BLaER1 (cell line): ENCODE results near the gene CASQ1.
A peak's percentile ranks its signal among the peaks of the same experiment; 100 is the strongest.

ENCODE experiments used
- H3K27ac ChIP-seq: shearing (Covaris generic); formaldehyde crosslinking; 2 replicates; pipeline ENCODE4 v1.8.1; 2022
- H3K27me3 ChIP-seq: shearing (Covaris generic); formaldehyde crosslinking; 2 replicates; pipeline ENCODE4 v1.8.1; 2022
- H3K36me3 ChIP-seq: shearing (Covaris generic); formaldehyde crosslinking; 2 replicates; pipeline ENCODE4 v1.8.1; 2022
- H3K4me1 ChIP-seq: shearing (Covaris generic); formaldehyde crosslinking; 2 replicates; pipeline ENCODE4 v1.8.1; 2022
- H3K4me2 ChIP-seq: shearing (Covaris generic); formaldehyde crosslinking; 2 replicates; pipeline ENCODE4 v1.8.1; 2022
- H3K4me3 ChIP-seq: shearing (Covaris generic); formaldehyde crosslinking; 2 replicates; pipeline ENCODE4 v1.8.1; 2022
- H3K9ac ChIP-seq: shearing (Covaris generic); formaldehyde crosslinking; 2 replicates; pipeline ENCODE4 v1.8.1; 2022
- H3K9me3 ChIP-seq: shearing (Covaris generic); formaldehyde crosslinking; 2 replicates; pipeline ENCODE4 v1.8.1; 2022
- H4K20me1 ChIP-seq: shearing (Covaris generic); formaldehyde crosslinking; 2 replicates; pipeline ENCODE4 v1.8.1; 2022
- Cebpa-rat ChIP-seq: shearing (Covaris generic); IDR thresholded peaks from 2 replicates; pipeline ENCODE4 v1.8.1; 2022

CASQ1 gene

GRCh38 chr1:160208557-160209320, 18.4 kb downstream of the CASQ1 start:
- Histone ChIP-seq H4K20me1 (peaks cover 58% of the 10 kb centered on the region; the same call in 1 of the 2 replicates), H3K9ac (no peak overlapping the region), H3K27ac (no peak overlapping the region), H3K9me3 (no peaks in the 10 kb centered on the region), H3K4me2 (no peak overlapping the region), H3K4me3 (no peak overlapping the region), H3K4me1 (peaks cover 61% of the 10 kb centered on the region), H3K27me3 (no peaks in the 10 kb centered on the region), H3K36me3 (peaks cover 64% of the 10 kb centered on the region)
- TF ChIP-seq Cebpa-rat = no peak

- Histone ChIP-seq H3K9ac (peak overlapping the region; percentile 28; the same call in 1 of the 2 replicates), H3K27me3 (no peaks in the 10 kb centered on the region), H3K4me1 (peaks cover 54% of the 10 kb centered on the region), H3K36me3 (peaks cover 71% of the 10 kb centered on the region), H3K4me2 (peak overlapping the region; percentile 31), H4K20me1 (peaks cover 58% of the 10 kb centered on the region; the same call in 1 of the 2 replicates), H3K9me3 (no peaks in the 10 kb centered on the region), H3K27ac (no peak overlapping the region), H3K4me3 (no peak overlapping the region)
- TF ChIP-seq Cebpa-rat = no peak
Observed at GRCh38 chr1:160209321-160210046, 19.1 kb downstream of the CASQ1 start.

- no peak overlapping the region for H3K4me3 ChIP-seq
- peaks cover 58% of the 10 kb centered on the region; the same call in 1 of the 2 replicates for H4K20me1 ChIP-seq
- H3K9me3 ChIP-seq = no peaks in the 10 kb centered on the region
- H3K27ac ChIP-seq = no peak overlapping the region
- no peaks in the 10 kb centered on the region for H3K27me3 ChIP-seq
- H3K36me3 ChIP-seq = peaks cover 82% of the 10 kb centered on the region
- peaks cover 48% of the 10 kb centered on the region for H3K4me1 ChIP-seq
- H3K4me2 ChIP-seq = no peak overlapping the region
- TF ChIP-seq Cebpa-rat = no peak
- no peak overlapping the region for H3K9ac ChIP-seq
Observed at GRCh38 chr1:160210561-160210960, 20.2 kb downstream of the CASQ1 start.

- Histone ChIP-seq H3K27ac (no peak overlapping the region), H4K20me1 (peaks cover 54% of the 10 kb centered on the region; the same call in 1 of the 2 replicates), H3K9ac (no peak overlapping the region), H3K9me3 (no peaks in the 10 kb centered on the region), H3K4me3 (no peak overlapping the region), H3K4me1 (peaks cover 42% of the 10 kb centered on the region), H3K27me3 (no peaks in the 10 kb centered on the region), H3K4me2 (no peak overlapping the region), H3K36me3 (peaks cover 88% of the 10 kb centered on the region)
- no peak for TF ChIP-seq Cebpa-rat
Observed at GRCh38 chr1:160211046-160211790, 20.8 kb downstream of the CASQ1 start.

GRCh38 chr1:160214481-160215140, 24.2 kb downstream of the CASQ1 start:
- Histone ChIP-seq H3K4me3 (no peak overlapping the region), H3K27me3 (no peaks in the 10 kb centered on the region), H3K27ac (no peak overlapping the region), H3K36me3 (peaks cover 99% of the 10 kb centered on the region), H3K4me1 (peaks cover 11% of the 10 kb centered on the region), H3K9ac (no peak overlapping the region), H3K9me3 (no peaks in the 10 kb centered on the region), H4K20me1 (peaks cover 25% of the 10 kb centered on the region; the same call in 1 of the 2 replicates), H3K4me2 (no peak overlapping the region)
- TF ChIP-seq Cebpa-rat = no peak

- H3K4me1 ChIP-seq = no peaks in the 10 kb centered on the region
- no peak for TF ChIP-seq Cebpa-rat
- no peaks in the 10 kb centered on the region for H3K27me3 ChIP-seq
- H3K4me2 ChIP-seq = no peak overlapping the region
- H3K36me3 ChIP-seq = peaks cover 99% of the 10 kb centered on the region
- H3K9me3 ChIP-seq = no peaks in the 10 kb centered on the region
- no peak overlapping the region for H3K4me3 ChIP-seq
- no peak overlapping the region for H3K27ac ChIP-seq
- H4K20me1 ChIP-seq = peaks cover 17% of the 10 kb centered on the region; the same call in 1 of the 2 replicates
- no peak overlapping the region for H3K9ac ChIP-seq
Observed at GRCh38 chr1:160216301-160216700, 25.9 kb downstream of the CASQ1 start.

- H3K9ac ChIP-seq = no peak overlapping the region
- H4K20me1 ChIP-seq = peaks cover 12% of the 10 kb centered on the region; the same call in 1 of the 2 replicates
- no peak overlapping the region for H3K4me2 ChIP-seq
- H3K36me3 ChIP-seq = peaks cover 99% of the 10 kb centered on the region
- no peaks in the 10 kb centered on the region for H3K27me3 ChIP-seq
- no peak overlapping the region for H3K27ac ChIP-seq
- H3K4me1 ChIP-seq = no peaks in the 10 kb centered on the region
- no peaks in the 10 kb centered on the region for H3K9me3 ChIP-seq
- no peak for TF ChIP-seq Cebpa-rat
- no peak overlapping the region for H3K4me3 ChIP-seq
Observed at GRCh38 chr1:160217481-160218051, 27.2 kb downstream of the CASQ1 start.

- Histone ChIP-seq H3K4me3 (no peak overlapping the region), H3K9me3 (no peaks in the 10 kb centered on the region), H4K20me1 (peaks cover 12% of the 10 kb centered on the region; the same call in 1 of the 2 replicates), H3K27me3 (no peaks in the 10 kb centered on the region), H3K36me3 (peaks cover 99% of the 10 kb centered on the region), H3K4me1 (no peaks in the 10 kb centered on the region), H3K27ac (no peak overlapping the region), H3K4me2 (no peak overlapping the region), H3K9ac (no peak overlapping the region)
- TF ChIP-seq Cebpa-rat = no peak
Observed at GRCh38 chr1:160219062-160219929, 28.9 kb downstream of the CASQ1 start.
